ENCODE measurements around the gene BAIAP2L2.

Gene BAIAP2L2

GRCh38 chr22:38107692-38108515, 2.6 kb downstream of the BAIAP2L2 start:
- TF ChIP-seq CTCF (IDR thresholded peaks at IDR 0.05) = no peak

GRCh38 chr22:38106814-38107578, 3.5 kb downstream of the BAIAP2L2 start:
- no peak for TF ChIP-seq CTCF (IDR thresholded peaks at IDR 0.05)

GRCh38 chr22:38104084-38104483, 6.4 kb downstream of the BAIAP2L2 start:
- TF ChIP-seq CTCF (IDR thresholded peaks at IDR 0.05) = no peak

- TF ChIP-seq CTCF (IDR thresholded peaks at IDR 0.05) = no peak
Measured at GRCh38 chr22:38103641-38104040, 6.8 kb downstream of the BAIAP2L2 start.

GRCh38 chr22:38098410-38099249, 11.9 kb downstream of the BAIAP2L2 start:
- TF ChIP-seq CTCF (IDR thresholded peaks at IDR 0.05) = no peak

- no peak for TF ChIP-seq CTCF (IDR thresholded peaks at IDR 0.05)
Measured at GRCh38 chr22:38097557-38098409, 12.7 kb downstream of the BAIAP2L2 start.

Measured in LNCAP (cell line).